Natural killer cell (primary cell): ENCODE data around the gene GPM6B. TPM values are rescaled to one million over a fixed set of nuclear protein-coding genes. Genes with fewer than 3 reads are reported as not detected.

Source experiments
- ATAC-seq, 3 donors: fragments of 150-1000 bp in 2 of 3; fragments of 200-7000 bp in 1 of 3; cut with Tn5 transposase; 1 replicate in 1 of 3; 2 replicates in 2 of 3; pipeline ENCODE4 v1.10.0; 2021; ENCODE audit warnings: mild to moderate bottlenecking in 2 of 3, moderate library complexity in 2 of 3
- DNase-seq, 2 donors: peaks; one replicate each; pipeline versions ENCODE4 v3.0.0 to v3.0.0-alpha.2; 2013 to 2021; ENCODE audit warnings: mixed read lengths in 1 of 2
- H3K27ac ChIP-seq: one replicate; pipeline ENCODE4 v1.5.1; 2013; ENCODE audit warnings: mild to moderate bottlenecking, low read length
- H3K27me3 ChIP-seq: one replicate; pipeline ENCODE4 v1.6.1; 2013; ENCODE audit warnings: low read length; ENCODE audit not compliant: control insufficient read depth, insufficient read depth
- H3K36me3 ChIP-seq: one replicate; pipeline ENCODE4 v1.6.1; 2013; ENCODE audit warnings: low read length; ENCODE audit not compliant: control insufficient read depth, insufficient read depth
- H3K4me1 ChIP-seq: one replicate; pipeline ENCODE4 v1.6.1; 2013; ENCODE audit warnings: low read length; ENCODE audit not compliant: control insufficient read depth, insufficient read depth
- H3K4me3 ChIP-seq: one replicate; pipeline ENCODE4 v1.5.1; 2013; ENCODE audit warnings: low read length
- H3K9me3 ChIP-seq: one replicate; pipeline ENCODE4 v1.6.1; 2013; ENCODE audit warnings: low read length; ENCODE audit not compliant: control insufficient read depth, insufficient read depth
- H3K27ac Mint-ChIP-seq, 2 donors: one replicate each; pipeline ENCODE4 v1.8.0; 2022; ENCODE audit warnings: mild to moderate bottlenecking in 2 of 2, mixed read lengths in 2 of 2, moderate library complexity in 1 of 2
- H3K27me3 Mint-ChIP-seq, 2 donors: one replicate each; pipeline ENCODE4 v1.8.0; 2022; ENCODE audit warnings: low read depth in 2 of 2, mixed read lengths in 2 of 2
- H3K36me3 Mint-ChIP-seq: one replicate; pipeline ENCODE4 v1.8.0; 2022; ENCODE audit warnings: mixed read lengths
- H3K4me1 Mint-ChIP-seq, 2 donors: one replicate each; pipeline ENCODE4 v1.8.0; 2022; ENCODE audit warnings: mixed read lengths in 2 of 2
- H3K4me3 Mint-ChIP-seq: one replicate; pipeline ENCODE4 v1.8.0; 2022; ENCODE audit warnings: mild to moderate bottlenecking, moderate library complexity, mixed read lengths
- H3K9me3 Mint-ChIP-seq, 2 donors: one replicate each; pipeline ENCODE4 v1.8.0; 2022; ENCODE audit warnings: mixed read lengths in 2 of 2
- WGBS: methylation state at CpG from one replicate; pipeline ENCODE4 v1.1.7; 2013; ENCODE audit warnings: missing lambda C conversion rate; ENCODE audit not compliant: insufficient coverage; 5-methylcytosine and 5-hydroxymethylcytosine counted together
- intact Hi-C: fragments of 100-400 bp; cut with micrococcal nuclease; formaldehyde crosslinking; loops from one replicate; pipeline ENCODE4 v1.14.2; 2022
- total RNA-seq, 4 donors: library from RNA; stranded (reverse); fragments of 120-200 nt in 1 of 4; gene quantifications; one replicate each; pipeline versions ENCODE4 v1.2.3 to v1.2.4, GENCODE V29; 2013 to 2022
- TF ChIP-seq, protein P1 (sequence below): fragments of 200-600 bp; IDR thresholded peaks from one replicate; pipeline ENCODE4 v1.8.0; 2022; ENCODE audit warnings: antibody characterized with exemption

GPM6B gene
- total RNA-seq, 3 donors from 2014 or later (not counting 1 experiment from before 2014, with no cell fraction given), result not detected

DNA sequence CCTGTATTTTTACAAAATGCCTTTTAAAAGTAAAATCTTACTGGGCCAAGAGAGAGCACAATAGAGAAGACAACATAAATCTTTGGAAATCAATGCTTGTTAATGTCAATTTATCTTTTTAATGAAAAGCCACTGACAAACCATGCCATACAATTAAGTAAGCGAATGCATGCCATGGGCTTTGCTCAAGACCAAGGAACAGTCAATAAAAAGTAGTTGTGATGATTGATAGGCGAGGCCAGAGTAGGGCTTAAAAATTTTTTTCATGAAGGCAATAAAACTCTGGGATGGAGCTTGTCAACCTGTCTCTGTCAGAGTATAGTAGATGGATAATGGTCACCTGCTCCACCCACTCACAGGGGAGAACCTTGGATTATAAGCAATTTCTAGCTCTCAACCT lies 17.5 kb upstream of the GPM6B start:
- Histone ChIP-seq H3K4me1 (no peaks in the 10 kb centered on the region), H3K9me3 (no peaks in the 10 kb centered on the region), H3K27ac (no peak overlapping the region), H3K36me3 (no peaks in the 10 kb centered on the region), H3K4me3 (no peak overlapping the region), H3K27me3 (no peaks in the 10 kb centered on the region)
- intact Hi-C loops, result no loop called here
- no peak overlapping the region for H3K27ac Mint-ChIP-seq
- ATAC-seq (no peak), DNase-seq (no peak)
- TF ChIP-seq, protein P1, sequence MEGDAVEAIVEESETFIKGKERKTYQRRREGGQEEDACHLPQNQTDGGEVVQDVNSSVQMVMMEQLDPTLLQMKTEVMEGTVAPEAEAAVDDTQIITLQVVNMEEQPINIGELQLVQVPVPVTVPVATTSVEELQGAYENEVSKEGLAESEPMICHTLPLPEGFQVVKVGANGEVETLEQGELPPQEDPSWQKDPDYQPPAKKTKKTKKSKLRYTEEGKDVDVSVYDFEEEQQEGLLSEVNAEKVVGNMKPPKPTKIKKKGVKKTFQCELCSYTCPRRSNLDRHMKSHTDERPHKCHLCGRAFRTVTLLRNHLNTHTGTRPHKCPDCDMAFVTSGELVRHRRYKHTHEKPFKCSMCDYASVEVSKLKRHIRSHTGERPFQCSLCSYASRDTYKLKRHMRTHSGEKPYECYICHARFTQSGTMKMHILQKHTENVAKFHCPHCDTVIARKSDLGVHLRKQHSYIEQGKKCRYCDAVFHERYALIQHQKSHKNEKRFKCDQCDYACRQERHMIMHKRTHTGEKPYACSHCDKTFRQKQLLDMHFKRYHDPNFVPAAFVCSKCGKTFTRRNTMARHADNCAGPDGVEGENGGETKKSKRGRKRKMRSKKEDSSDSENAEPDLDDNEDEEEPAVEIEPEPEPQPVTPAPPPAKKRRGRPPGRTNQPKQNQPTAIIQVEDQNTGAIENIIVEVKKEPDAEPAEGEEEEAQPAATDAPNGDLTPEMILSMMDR, result no peak
- peaks cover 0 to 24% of the 10 kb centered on the region in 2 donors for H3K27me3 Mint-ChIP-seq
- H3K36me3 Mint-ChIP-seq, result no peaks in the 10 kb centered on the region
- H3K4me1 Mint-ChIP-seq, result no peaks in the 10 kb centered on the region
- WGBS, result no CpG with 5 or more reads among the region's 2 CpGs
- H3K4me3 Mint-ChIP-seq, result no peak overlapping the region
- no peaks in the 10 kb centered on the region for H3K9me3 Mint-ChIP-seq

DNA sequence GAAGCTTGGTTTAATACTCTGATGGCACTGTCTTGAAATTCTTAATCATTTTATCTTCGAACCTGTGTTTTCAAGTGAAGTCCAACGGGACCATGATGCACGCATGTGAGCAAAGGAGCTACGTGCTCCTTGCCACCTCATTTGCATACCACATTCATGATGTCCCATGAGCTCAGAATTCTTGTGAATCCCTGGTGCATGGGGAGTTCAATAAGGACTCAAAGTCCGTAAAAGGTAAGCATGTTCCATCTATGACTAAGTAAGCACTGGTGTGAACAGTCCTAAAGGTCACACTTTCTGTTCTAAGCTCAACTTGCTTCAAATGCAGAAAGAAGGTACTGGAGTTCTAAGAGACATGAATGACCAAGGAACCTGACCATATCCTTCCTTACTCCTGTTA lies 13.1 kb upstream of the GPM6B start:
- H3K36me3 Mint-ChIP-seq, result no peaks in the 10 kb centered on the region
- intact Hi-C loops, result no loop called here
- no peak overlapping the region for H3K4me3 Mint-ChIP-seq
- no peak overlapping the region for H3K27ac Mint-ChIP-seq
- Histone ChIP-seq H3K4me1 (no peaks in the 10 kb centered on the region), H3K27me3 (no peaks in the 10 kb centered on the region), H3K4me3 (no peak overlapping the region), H3K9me3 (no peaks in the 10 kb centered on the region), H3K27ac (no peak overlapping the region), H3K36me3 (no peaks in the 10 kb centered on the region)
- no peaks in the 10 kb centered on the region for H3K4me1 Mint-ChIP-seq
- ATAC-seq (no peak), DNase-seq (no peak)
- H3K27me3 Mint-ChIP-seq, result peaks cover 0 to 12% of the 10 kb centered on the region in 2 donors
- WGBS, result 98% methylated on average over 4 of the region's 5 CpGs
- H3K9me3 Mint-ChIP-seq, result no peaks in the 10 kb centered on the region
- TF ChIP-seq, protein P1, result no peak

DNA sequence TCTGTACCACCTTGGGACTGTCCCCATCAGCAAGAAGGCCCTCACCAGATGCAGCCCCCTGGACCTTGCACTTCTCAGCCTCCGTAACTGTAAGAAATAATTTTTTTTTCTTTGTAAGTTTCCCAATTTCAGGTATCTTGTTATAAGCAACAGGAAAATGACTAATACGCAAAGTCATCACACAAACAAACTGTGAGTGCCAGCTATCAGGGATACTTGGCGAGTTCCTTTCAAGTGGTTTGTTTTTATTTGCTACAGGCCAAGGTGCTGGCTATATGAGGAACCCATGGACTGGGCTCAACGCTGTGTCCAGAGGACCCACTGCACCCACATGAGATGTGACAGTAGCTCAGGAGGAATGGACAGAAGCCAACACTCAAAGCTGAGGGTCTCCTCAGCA lies 11.5 kb upstream of the GPM6B start:
- no peak for ATAC-seq
- Histone ChIP-seq H3K27me3 (no peaks in the 10 kb centered on the region), H3K36me3 (no peaks in the 10 kb centered on the region), H3K4me1 (no peaks in the 10 kb centered on the region), H3K9me3 (no peaks in the 10 kb centered on the region), H3K27ac (no peak overlapping the region), H3K4me3 (no peak overlapping the region)
- Mint-ChIP-seq H3K4me1 (no peaks in the 10 kb centered on the region), H3K4me3 (no peak overlapping the region), H3K27ac (no peak overlapping the region), H3K9me3 (no peaks in the 10 kb centered on the region), H3K27me3 (peaks cover 0 to 20% of the 10 kb centered on the region in 2 donors), H3K36me3 (no peaks in the 10 kb centered on the region)
- no peak for DNase-seq
- intact Hi-C loops, result no loop called here
- TF ChIP-seq, protein P1, result no peak
- WGBS, result 76% methylated on average over 3 of the region's 4 CpGs

DNA sequence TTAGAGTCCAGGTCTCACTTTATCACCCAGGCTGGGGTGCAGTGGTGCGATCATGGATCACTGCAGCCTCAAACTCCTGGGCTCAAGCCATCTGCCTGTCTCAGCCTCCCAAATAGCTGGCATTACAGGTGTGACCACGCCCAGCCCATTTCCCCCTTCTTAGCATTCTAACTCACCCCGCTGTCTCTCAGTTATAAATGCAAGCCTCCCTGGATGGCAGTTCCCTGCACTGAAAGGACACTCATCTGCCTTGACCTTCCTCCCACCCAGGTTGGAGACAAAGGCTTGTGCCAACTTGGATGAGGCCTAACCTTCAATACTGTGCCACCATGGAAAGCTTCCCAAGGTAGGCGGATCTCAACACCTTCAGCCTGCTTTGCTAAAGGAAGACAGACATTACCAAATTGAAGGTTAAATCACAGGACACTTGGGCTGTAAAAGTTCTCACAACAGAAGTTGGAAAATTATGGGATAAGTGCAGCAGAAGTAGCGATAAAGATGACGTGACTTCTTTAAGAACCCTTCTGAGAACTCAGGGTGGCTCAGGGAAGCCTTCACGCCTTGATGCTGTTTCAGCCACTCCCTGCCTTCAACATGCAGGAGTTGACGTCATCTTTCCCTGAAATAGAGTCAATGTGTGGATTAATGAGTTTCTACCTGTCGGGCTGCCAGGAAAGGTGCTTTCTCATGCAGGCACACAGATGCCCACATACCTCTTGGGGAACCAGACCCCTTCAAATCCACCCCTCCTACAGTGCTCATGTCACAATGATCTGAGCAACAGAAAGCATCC lies 10.6 kb upstream of the GPM6B start:
- Mint-ChIP-seq H3K9me3 (no peaks in the 10 kb centered on the region), H3K4me1 (no peaks in the 10 kb centered on the region), H3K27ac (no peak overlapping the region), H3K4me3 (no peak overlapping the region), H3K27me3 (peaks cover 0 to 20% of the 10 kb centered on the region in 2 donors), H3K36me3 (no peaks in the 10 kb centered on the region)
- Histone ChIP-seq H3K27me3 (no peaks in the 10 kb centered on the region), H3K9me3 (no peaks in the 10 kb centered on the region), H3K4me1 (no peaks in the 10 kb centered on the region), H3K27ac (no peak overlapping the region), H3K36me3 (no peaks in the 10 kb centered on the region), H3K4me3 (no peak overlapping the region)
- intact Hi-C loops, result no loop called here
- TF ChIP-seq, protein P1, result no peak
- no peak for DNase-seq
- no peak for ATAC-seq
- WGBS, result 96% methylated on average over 7 of the region's 9 CpGs
